ENCODE results near the gene PSMG1. TPM values are rescaled to one million over a fixed set of nuclear protein-coding genes. Genes with fewer than 3 reads are reported as not detected.

The PSMG1 gene
- total RNA-seq, 1 donor: 61.2 TPM

GRCh38 chr21:39175665-39176064, 7.6 kb downstream of the PSMG1 start:
- TF ChIP-seq CTCF (IDR thresholded peaks at IDR 0.05; ENCODE audit: extremely low read depth, low read depth, low read length): no peak
- no peaks in the 10 kb centered on the region for H4K20me1 ChIP-seq (ENCODE audit: insufficient read depth, low read length)
- H3K79me2 ChIP-seq (ENCODE audit: insufficient read depth, low read length): peaks cover 22% of the 10 kb centered on the region
- no peak for DNase-seq (ENCODE audit: insufficient read length, low spot score, missing footprints)
- no peaks in the 10 kb centered on the region for H3K27me3 ChIP-seq (ENCODE audit: insufficient read depth, low read length)
- no peaks in the 10 kb centered on the region for H3K9me3 ChIP-seq (ENCODE audit: low read depth, low read length)
- peaks cover 61% of the 10 kb centered on the region for H3K36me3 ChIP-seq (ENCODE audit: insufficient read depth, low read length)
- H3K4me3 ChIP-seq (ENCODE audit: insufficient read depth, low read length): no peak overlapping the region
- H3K4me1 ChIP-seq (ENCODE audit: insufficient read depth, low read length): no peaks in the 10 kb centered on the region
- H2AFZ ChIP-seq (ENCODE audit: low read length): no peak overlapping the region
- no peak overlapping the region for H3K4me2 ChIP-seq (ENCODE audit: insufficient read depth, low read length)
- H3K27ac ChIP-seq (ENCODE audit: low read depth, low read length): no peak overlapping the region

GRCh38 chr21:39175154-39175553, 8.1 kb downstream of the PSMG1 start:
- Histone ChIP-seq H3K4me2 (ENCODE audit: insufficient read depth, low read length) (no peak overlapping the region), H3K36me3 (ENCODE audit: insufficient read depth, low read length) (peaks cover 58% of the 10 kb centered on the region), H3K4me3 (ENCODE audit: insufficient read depth, low read length) (no peak overlapping the region), H3K9me3 (ENCODE audit: low read depth, low read length) (no peaks in the 10 kb centered on the region), H2AFZ (ENCODE audit: low read length) (no peak overlapping the region), H3K27me3 (ENCODE audit: insufficient read depth, low read length) (no peaks in the 10 kb centered on the region), H3K4me1 (ENCODE audit: insufficient read depth, low read length) (no peaks in the 10 kb centered on the region), H3K27ac (ENCODE audit: low read depth, low read length) (no peak overlapping the region), H3K79me2 (ENCODE audit: insufficient read depth, low read length) (peaks cover 17% of the 10 kb centered on the region), H4K20me1 (ENCODE audit: insufficient read depth, low read length) (no peaks in the 10 kb centered on the region)
- TF ChIP-seq CTCF (IDR thresholded peaks at IDR 0.05; ENCODE audit: extremely low read depth, low read depth, low read length): peak; percentile 49
- no peak for DNase-seq (ENCODE audit: insufficient read length, low spot score, missing footprints)

- H3K9me3 ChIP-seq (ENCODE audit: low read depth, low read length): no peaks in the 10 kb centered on the region
- no peak for DNase-seq (ENCODE audit: insufficient read length, low spot score, missing footprints)
- H4K20me1 ChIP-seq (ENCODE audit: insufficient read depth, low read length): no peaks in the 10 kb centered on the region
- no peak overlapping the region for H2AFZ ChIP-seq (ENCODE audit: low read length)
- H3K27me3 ChIP-seq (ENCODE audit: insufficient read depth, low read length): no peaks in the 10 kb centered on the region
- H3K79me2 ChIP-seq (ENCODE audit: insufficient read depth, low read length): peaks cover 6% of the 10 kb centered on the region
- no peak overlapping the region for H3K27ac ChIP-seq (ENCODE audit: low read depth, low read length)
- no peak overlapping the region for H3K4me3 ChIP-seq (ENCODE audit: insufficient read depth, low read length)
- peaks cover 48% of the 10 kb centered on the region for H3K36me3 ChIP-seq (ENCODE audit: insufficient read depth, low read length)
- H3K4me2 ChIP-seq (ENCODE audit: insufficient read depth, low read length): no peak overlapping the region
- TF ChIP-seq CTCF (IDR thresholded peaks at IDR 0.05; ENCODE audit: extremely low read depth, low read depth, low read length): no peak
- H3K4me1 ChIP-seq (ENCODE audit: insufficient read depth, low read length): no peaks in the 10 kb centered on the region
These were observed 9.3 kb downstream of the PSMG1 start for GRCh38 chr21:39173716-39174680.

GRCh38 chr21:39169906-39170305, 13.3 kb downstream of the PSMG1 start:
- H2AFZ ChIP-seq (ENCODE audit: low read length): no peak overlapping the region
- H3K4me1 ChIP-seq (ENCODE audit: insufficient read depth, low read length): no peaks in the 10 kb centered on the region
- H3K9me3 ChIP-seq (ENCODE audit: low read depth, low read length): peaks cover 1% of the 10 kb centered on the region
- no peaks in the 10 kb centered on the region for H3K79me2 ChIP-seq (ENCODE audit: insufficient read depth, low read length)
- no peak for DNase-seq (ENCODE audit: insufficient read length, low spot score, missing footprints)
- no peak overlapping the region for H3K27ac ChIP-seq (ENCODE audit: low read depth, low read length)
- no peaks in the 10 kb centered on the region for H4K20me1 ChIP-seq (ENCODE audit: insufficient read depth, low read length)
- no peaks in the 10 kb centered on the region for H3K27me3 ChIP-seq (ENCODE audit: insufficient read depth, low read length)
- TF ChIP-seq CTCF (IDR thresholded peaks at IDR 0.05; ENCODE audit: extremely low read depth, low read depth, low read length): no peak
- H3K4me3 ChIP-seq (ENCODE audit: insufficient read depth, low read length): no peak overlapping the region
- H3K4me2 ChIP-seq (ENCODE audit: insufficient read depth, low read length): no peak overlapping the region
- H3K36me3 ChIP-seq (ENCODE audit: insufficient read depth, low read length): peaks cover 33% of the 10 kb centered on the region

Data from osteoblast (primary cell).